Measurements from ENCODE around the gene XYLT2.
A peak's percentile ranks its signal among the peaks of the same experiment; 100 is the strongest.
"Not testable (repeated sequence)": the region's sequence is repeated elsewhere in the genome, so short reads cannot be mapped to it uniquely, and the experiment has no call there.

The XYLT2 gene

GRCh38 chr17:50322271-50322670 is 23.7 kb upstream of the XYLT2 start:
- no peak for DNase-seq

GRCh38 chr17:50323060-50323459 is 22.9 kb upstream of the XYLT2 start:
- DNase-seq, result no peak

- no peak for DNase-seq
These were observed 20.0 kb upstream of the XYLT2 start for GRCh38 chr17:50325906-50326305.

GRCh38 chr17:50326831-50327364 is 19.0 kb upstream of the XYLT2 start:
- DNase-seq, result no peak

- no peak for DNase-seq
These were observed 17.3 kb upstream of the XYLT2 start for GRCh38 chr17:50328363-50329325.

- DNase-seq, result no peak
These were observed 16.2 kb upstream of the XYLT2 start for GRCh38 chr17:50329716-50330115.

GRCh38 chr17:50330151-50330775 is 15.7 kb upstream of the XYLT2 start:
- no peak for DNase-seq

GRCh38 chr17:50331085-50331791 is 14.7 kb upstream of the XYLT2 start:
- no peak for DNase-seq

GRCh38 chr17:50332196-50332595 is 13.7 kb upstream of the XYLT2 start:
- DNase-seq, result no peak

- DNase-seq, result not testable (repeated sequence)
These were observed 12.5 kb upstream of the XYLT2 start for GRCh38 chr17:50333291-50334057.

GRCh38 chr17:50337956-50338355 is 8.0 kb upstream of the XYLT2 start:
- DNase-seq, result no peak

- DNase-seq, result no peak
These were observed 7.3 kb upstream of the XYLT2 start for GRCh38 chr17:50338645-50339044.

GRCh38 chr17:50339381-50339780 is 6.5 kb upstream of the XYLT2 start:
- no peak for DNase-seq

- DNase-seq, result no peak
These were observed 1.1 kb upstream of the XYLT2 start for GRCh38 chr17:50344731-50345365.

- DNase-seq, result peak; percentile 66
These were observed 589 bp downstream of the XYLT2 start for GRCh38 chr17:50346313-50347116.

- DNase-seq, result no peak
These were observed 1.4 kb downstream of the XYLT2 start for GRCh38 chr17:50347117-50347893.

- no peak for DNase-seq
These were observed 2.0 kb downstream of the XYLT2 start for GRCh38 chr17:50347894-50348291.

GRCh38 chr17:50348522-50349242 is 2.8 kb downstream of the XYLT2 start:
- DNase-seq, result no peak

- DNase-seq, result no peak
These were observed 3.3 kb downstream of the XYLT2 start for GRCh38 chr17:50349243-50349600.

GRCh38 chr17:50350733-50351132 is 4.8 kb downstream of the XYLT2 start:
- DNase-seq, result no peak

Measured in CD4-positive, alpha-beta T cell treated with Interleukin-6 for 4 hours (primary cell).